ENCODE results near the gene PIP4K2A. TPM values are rescaled to one million over a fixed set of nuclear protein-coding genes. Genes with fewer than 3 reads are reported as not detected.

PIP4K2A gene
- total RNA-seq, 4 donors from 2014 or later: 27.3 to 52.7 (median 41.6) TPM

DNA sequence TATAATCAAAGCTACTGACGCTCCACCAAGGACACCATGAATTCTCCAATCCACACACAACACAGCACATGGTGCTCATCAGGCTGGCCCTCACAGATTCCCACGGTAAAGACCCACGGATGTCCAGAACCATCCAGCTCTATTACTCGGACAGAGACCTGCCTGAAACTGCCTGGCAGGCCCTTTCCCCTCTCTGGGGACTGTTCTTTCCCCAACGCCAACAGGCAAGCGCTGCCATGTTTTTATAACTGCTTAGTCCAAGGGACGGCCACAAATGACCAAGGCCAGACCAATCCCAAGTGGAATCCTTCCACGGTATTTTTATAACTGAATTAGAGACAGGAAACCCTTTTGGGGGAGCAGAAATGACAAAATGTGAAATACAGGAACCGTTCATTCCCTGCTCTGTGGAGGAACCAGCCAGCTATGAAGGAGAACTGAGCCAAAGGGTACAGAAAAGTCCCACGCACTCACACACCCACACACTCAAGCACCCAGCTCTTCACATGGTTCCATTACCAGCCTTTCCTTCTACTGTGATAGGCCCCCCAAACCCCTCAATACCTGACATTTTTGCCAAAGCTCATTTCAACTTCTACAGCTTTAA is 4.1 kb downstream of the PIP4K2A start:
- TF ChIP-seq, protein P1, sequence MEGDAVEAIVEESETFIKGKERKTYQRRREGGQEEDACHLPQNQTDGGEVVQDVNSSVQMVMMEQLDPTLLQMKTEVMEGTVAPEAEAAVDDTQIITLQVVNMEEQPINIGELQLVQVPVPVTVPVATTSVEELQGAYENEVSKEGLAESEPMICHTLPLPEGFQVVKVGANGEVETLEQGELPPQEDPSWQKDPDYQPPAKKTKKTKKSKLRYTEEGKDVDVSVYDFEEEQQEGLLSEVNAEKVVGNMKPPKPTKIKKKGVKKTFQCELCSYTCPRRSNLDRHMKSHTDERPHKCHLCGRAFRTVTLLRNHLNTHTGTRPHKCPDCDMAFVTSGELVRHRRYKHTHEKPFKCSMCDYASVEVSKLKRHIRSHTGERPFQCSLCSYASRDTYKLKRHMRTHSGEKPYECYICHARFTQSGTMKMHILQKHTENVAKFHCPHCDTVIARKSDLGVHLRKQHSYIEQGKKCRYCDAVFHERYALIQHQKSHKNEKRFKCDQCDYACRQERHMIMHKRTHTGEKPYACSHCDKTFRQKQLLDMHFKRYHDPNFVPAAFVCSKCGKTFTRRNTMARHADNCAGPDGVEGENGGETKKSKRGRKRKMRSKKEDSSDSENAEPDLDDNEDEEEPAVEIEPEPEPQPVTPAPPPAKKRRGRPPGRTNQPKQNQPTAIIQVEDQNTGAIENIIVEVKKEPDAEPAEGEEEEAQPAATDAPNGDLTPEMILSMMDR (IDR thresholded peaks at IDR 0.05; ENCODE audit: low read depth): no peak

DNA sequence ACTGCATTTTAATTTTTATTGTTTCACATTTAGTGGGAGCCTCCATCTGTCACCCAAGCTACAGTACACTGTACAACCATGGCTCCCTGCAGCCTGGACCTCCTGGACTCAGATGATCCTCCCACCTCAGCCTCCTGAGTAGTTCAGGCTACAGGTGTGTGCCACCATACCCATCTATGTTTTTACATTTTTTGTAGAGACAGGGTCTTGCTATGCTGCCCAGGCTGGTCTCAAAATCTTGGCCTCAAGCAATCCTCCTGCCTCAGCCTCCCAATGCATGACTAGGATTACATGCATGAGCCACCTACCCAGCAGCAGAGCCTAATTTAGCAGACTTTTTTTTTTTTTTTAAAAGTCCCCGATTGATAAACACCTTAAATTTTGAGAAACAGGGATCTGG is 5.6 kb downstream of the PIP4K2A start:
- TF ChIP-seq, protein P1 (IDR thresholded peaks at IDR 0.05; ENCODE audit: low read depth): no peak

DNA sequence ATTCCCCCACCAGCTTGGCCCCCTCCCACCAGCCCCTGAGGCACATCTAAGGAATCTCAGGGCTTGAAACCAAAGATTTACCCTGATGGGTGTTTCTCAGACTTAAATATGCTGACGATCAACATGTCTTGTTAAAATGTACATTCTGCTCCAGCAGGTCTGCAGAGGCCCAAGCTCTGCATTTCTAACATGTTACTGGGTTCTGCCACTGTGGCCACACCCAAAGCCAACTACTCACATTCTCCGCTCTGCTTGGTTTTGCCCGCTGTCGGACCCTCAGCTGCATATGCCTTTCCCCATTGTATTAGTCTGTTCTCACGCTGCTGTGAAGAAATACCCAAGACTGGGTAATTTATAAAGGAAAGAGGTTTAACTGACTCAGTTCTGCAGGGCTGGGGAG is 8.9 kb downstream of the PIP4K2A start:
- TF ChIP-seq, protein P1 (IDR thresholded peaks at IDR 0.05; ENCODE audit: low read depth): no peak

DNA sequence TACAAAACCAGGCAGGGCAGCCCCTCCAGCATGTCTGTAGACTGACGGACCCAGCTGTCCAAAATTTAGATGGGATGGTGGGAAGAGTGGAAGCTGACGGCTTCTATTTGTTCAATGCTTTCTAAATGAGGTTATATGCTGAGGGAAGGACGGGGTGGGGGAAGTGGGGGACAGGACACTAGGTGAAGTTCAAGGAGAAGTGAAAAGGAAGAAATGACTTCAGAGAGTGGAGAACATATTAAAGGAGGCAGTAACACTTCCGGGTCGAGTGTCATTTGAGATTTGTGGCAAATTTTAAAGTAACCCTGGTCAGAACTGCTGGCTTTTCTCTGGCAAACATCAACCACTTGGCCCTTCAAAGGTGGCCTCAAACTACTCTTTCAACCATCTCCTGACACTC is 9.4 kb downstream of the PIP4K2A start:
- TF ChIP-seq, protein P1 (IDR thresholded peaks at IDR 0.05; ENCODE audit: low read depth): no peak

DNA sequence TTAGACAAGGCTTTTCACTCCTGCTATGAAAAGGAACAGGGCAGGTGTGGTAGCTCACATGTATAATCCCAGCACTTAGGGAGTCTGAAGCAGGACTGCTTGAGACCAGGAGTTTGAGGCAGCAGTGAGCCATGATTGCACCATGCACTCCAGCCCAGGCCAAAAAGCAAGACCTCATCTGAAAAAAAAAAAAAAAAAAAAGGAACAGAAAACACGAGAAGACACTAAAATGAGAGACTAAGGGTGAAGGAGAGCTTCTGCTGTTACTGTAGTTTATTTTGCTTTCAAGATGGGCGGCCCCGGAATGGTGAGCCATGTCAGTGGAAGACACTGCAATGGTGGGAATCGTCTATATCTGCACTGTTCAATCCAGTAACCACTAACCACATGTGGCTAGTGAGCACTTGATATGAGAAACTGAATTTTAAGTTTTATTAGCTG is 9.9 kb downstream of the PIP4K2A start:
- TF ChIP-seq, protein P1 (IDR thresholded peaks at IDR 0.05; ENCODE audit: low read depth): no peak

DNA sequence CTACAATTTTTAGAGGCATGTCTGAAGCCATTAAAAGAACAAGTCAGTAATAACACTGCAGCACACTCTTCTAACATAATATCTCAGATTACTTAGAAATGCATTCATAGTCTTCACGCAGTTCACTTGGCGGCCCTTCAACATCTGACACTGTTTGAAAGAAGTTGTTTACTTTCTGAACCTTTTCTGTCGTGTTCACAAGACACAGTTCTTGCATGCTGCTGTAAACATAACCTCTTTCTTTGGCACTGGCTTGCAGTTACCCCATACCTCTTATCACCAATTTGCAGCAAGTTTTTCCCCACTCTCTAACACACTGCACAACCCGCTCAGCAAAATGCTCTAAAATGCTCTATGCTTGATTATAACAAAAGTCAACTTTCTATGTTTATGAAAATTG is 12.0 kb downstream of the PIP4K2A start:
- TF ChIP-seq, protein P1 (IDR thresholded peaks at IDR 0.05; ENCODE audit: low read depth): no peak

DNA sequence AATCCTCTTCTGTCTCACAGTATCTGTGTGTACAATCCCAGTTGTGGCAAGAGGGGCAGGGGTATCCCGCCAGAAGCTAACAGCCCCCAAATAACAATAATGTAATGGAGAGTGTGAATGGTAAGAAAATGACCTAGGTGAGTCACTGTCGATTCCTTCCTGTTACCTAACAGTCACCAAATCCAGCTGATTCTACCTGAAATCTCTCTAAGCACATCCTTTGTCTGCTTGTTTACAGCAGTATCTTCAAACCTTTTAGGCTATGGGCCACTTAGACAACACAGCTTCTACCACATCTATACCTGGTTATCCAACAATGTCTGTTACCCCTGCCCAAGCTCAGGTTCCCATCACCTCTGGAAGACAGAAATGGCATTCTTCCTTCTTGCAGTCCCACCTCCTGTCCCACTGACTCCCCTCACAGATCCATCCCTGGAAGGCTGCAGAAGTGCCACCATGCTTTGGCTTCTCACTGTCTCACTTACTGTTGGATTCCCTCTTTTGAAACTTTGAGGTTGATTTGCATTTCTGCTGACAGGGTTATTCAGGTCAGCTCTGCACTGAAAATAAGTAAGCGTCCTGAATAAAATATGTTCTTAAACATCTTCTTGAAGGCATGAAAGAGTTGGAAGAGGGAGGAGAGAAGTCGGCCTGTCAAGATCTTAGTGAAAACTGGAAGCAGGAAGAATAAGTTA is 13.1 kb downstream of the PIP4K2A start:
- TF ChIP-seq, protein P1 (IDR thresholded peaks at IDR 0.05; ENCODE audit: low read depth): no peak

Measured in subcutaneous adipose tissue (tissue), 4 donors.